NOMO-1 (cell line): ENCODE results near the gene HLA-DQA1.
"Not testable (repeated sequence)": the region's sequence is repeated elsewhere in the genome, so short reads cannot be mapped to it uniquely, and the experiment has no call there.

ENCODE experiments used
- DNase-seq, 2 experiments: peaks; one replicate each; lab custom pipeline; 2025; ENCODE audit not compliant: unreplicated experiment in 2 of 2; lab: John Stamatoyannopoulos, UW

Gene HLA-DQA1

GRCh38 chr6:32637219-32637880 is at the start of gene HLA-DQA1:
Gene HLA-DQA1, plus strand, starts transcription at chr6:32637406. Its CDS starts 53 bp downstream, at chr6:32637459.
- peak; percentile 60 to 82 for DNase-seq

- DNase-seq = no peak
Observed at GRCh38 chr6:32588156-32588555, 49.0 kb upstream of the HLA-DQA1 start.

GRCh38 chr6:32589596-32590449 is 47.4 kb upstream of the HLA-DQA1 start, which contains the start of gene HLA-DRB1:
Gene HLA-DRB1, minus strand, starts transcription at chr6:32589848. Its CDS starts 106 bp downstream, at chr6:32589742.
- DNase-seq = peak in 1 of 2 experiments; percentile 40

GRCh38 chr6:32590713-32591112 is 46.5 kb upstream of the HLA-DQA1 start:
- not testable (repeated sequence) for DNase-seq

GRCh38 chr6:32597024-32597423 is 40.2 kb upstream of the HLA-DQA1 start:
- no peak for DNase-seq

- no peak for DNase-seq
Observed at GRCh38 chr6:32602383-32602782, 34.8 kb upstream of the HLA-DQA1 start.

- DNase-seq = no peak
Observed at GRCh38 chr6:32603222-32603621, 34.0 kb upstream of the HLA-DQA1 start.

GRCh38 chr6:32603888-32604287 is 33.3 kb upstream of the HLA-DQA1 start:
- peak in 1 of 2 experiments; percentile 48 for DNase-seq

- DNase-seq = peak in 1 of 2 experiments; percentile 19
Observed at GRCh38 chr6:32604434-32604877, 32.8 kb upstream of the HLA-DQA1 start.

GRCh38 chr6:32607263-32607987 is 29.8 kb upstream of the HLA-DQA1 start:
- DNase-seq = no peak

- no peak for DNase-seq
Observed at GRCh38 chr6:32607988-32608298, 29.3 kb upstream of the HLA-DQA1 start.

- no peak for DNase-seq
Observed at GRCh38 chr6:32608362-32608761, 28.8 kb upstream of the HLA-DQA1 start.

GRCh38 chr6:32609391-32609730 is 27.8 kb upstream of the HLA-DQA1 start:
- DNase-seq = no peak

GRCh38 chr6:32609731-32610640 is 27.2 kb upstream of the HLA-DQA1 start:
- peak; percentile 70 to 93 for DNase-seq

GRCh38 chr6:32610682-32611296 is 26.4 kb upstream of the HLA-DQA1 start:
- no peak for DNase-seq

- DNase-seq = no peak
Observed at GRCh38 chr6:32613475-32613874, 23.7 kb upstream of the HLA-DQA1 start.

GRCh38 chr6:32614366-32615081 is 22.7 kb upstream of the HLA-DQA1 start:
- DNase-seq = no peak

- no peak for DNase-seq
Observed at GRCh38 chr6:32615885-32616532, 21.2 kb upstream of the HLA-DQA1 start.

- no peak for DNase-seq
Observed at GRCh38 chr6:32617751-32618150, 19.5 kb upstream of the HLA-DQA1 start.
